H1 (cell line): Measurements from ENCODE around the gene YWHAG. TPM values are rescaled to one million over a fixed set of nuclear protein-coding genes. Genes with fewer than 3 reads are reported as not detected.

Source experiments
- YY1 ChIP-seq: IDR thresholded peaks from 2 replicates; pipeline ENCODE4 v1.6.1; 2011; ENCODE audit warnings: low read depth, mild to moderate bottlenecking, low read length
- polyA plus RNA-seq, 7 experiments: library from polyadenylated mRNA; depleted of rRNA in 3 of 7; stranded (reverse) in 5 of 7; unstranded in 2 of 7; fragments of >200 nt in 5 of 7; fragments of 200-250 nt in 2 of 7; gene quantifications; 1 replicate in 5 of 7; 2 replicates in 1 of 7; 4 replicates in 1 of 7; pipeline versions ENCODE4 v1.2.1 to v1.2.3, GENCODE V29; 2011 to 2013; ENCODE audit warnings: missing spikeins in 2 of 7, mixed read lengths in 2 of 7
- total RNA-seq: library from RNA; stranded (reverse); fragmentation: NEBNext Ultra II Directional; extraction: Animal tissue kit (Norgen Biotek cat#: 25700); gene quantifications from 2 replicates; pipeline ENCODE4 v1.2.1, GENCODE V29; 2021
- TF ChIP-seq, protein P1 (sequence below): fragments of 300-600 bp; sonication (generic); IDR thresholded peaks from 2 replicates; pipeline ENCODE4 v1.7.1; 2012; ENCODE audit warnings: low read length, moderate library complexity, mild to moderate bottlenecking, inconsistent platforms; ENCODE audit not compliant: insufficient replicate concordance
- TF ChIP-seq, protein P2 (sequence below), 3 experiments: IDR thresholded peaks; 1 replicate in 2 of 3; 2 replicates in 1 of 3; pipeline versions ENCODE4 v1.5.1 to v1.6.1; 2011; ENCODE audit warnings: low read length in 3 of 3, mild to moderate bottlenecking in 3 of 3, inconsistent platforms in 2 of 3, low read depth in 1 of 3, moderate library complexity in 1 of 3; ENCODE audit not compliant: insufficient read depth in 1 of 3; ENCODE audit errors: control extremely low read depth in 1 of 3

Gene YWHAG
- total and polyA plus RNA-seq, 2 of the 8 experiments (the other 6 are each of a cell fraction or from before 2014, with no cell fraction given) = 57.2 to 241 TPM

DNA sequence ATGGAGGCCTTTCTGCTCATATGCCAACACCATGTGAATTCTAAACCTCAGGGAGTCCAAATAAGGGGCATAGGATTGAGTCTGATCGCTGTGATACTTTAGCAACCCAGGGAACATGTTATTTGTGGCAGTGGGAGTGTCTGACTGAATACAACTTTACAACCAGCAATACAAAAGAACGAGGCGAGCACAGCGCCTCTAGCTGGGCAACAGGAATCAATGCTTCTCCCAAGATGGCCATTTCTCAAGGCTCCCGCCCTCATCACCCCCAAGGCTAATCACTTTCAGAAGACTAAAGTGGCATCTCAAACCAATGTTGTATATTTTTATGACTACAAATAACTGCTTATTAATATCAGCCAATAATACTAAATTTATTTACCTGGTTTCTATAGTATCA lies 28.1 kb downstream of the YWHAG start (continued):
- TF ChIP-seq, protein P1, sequence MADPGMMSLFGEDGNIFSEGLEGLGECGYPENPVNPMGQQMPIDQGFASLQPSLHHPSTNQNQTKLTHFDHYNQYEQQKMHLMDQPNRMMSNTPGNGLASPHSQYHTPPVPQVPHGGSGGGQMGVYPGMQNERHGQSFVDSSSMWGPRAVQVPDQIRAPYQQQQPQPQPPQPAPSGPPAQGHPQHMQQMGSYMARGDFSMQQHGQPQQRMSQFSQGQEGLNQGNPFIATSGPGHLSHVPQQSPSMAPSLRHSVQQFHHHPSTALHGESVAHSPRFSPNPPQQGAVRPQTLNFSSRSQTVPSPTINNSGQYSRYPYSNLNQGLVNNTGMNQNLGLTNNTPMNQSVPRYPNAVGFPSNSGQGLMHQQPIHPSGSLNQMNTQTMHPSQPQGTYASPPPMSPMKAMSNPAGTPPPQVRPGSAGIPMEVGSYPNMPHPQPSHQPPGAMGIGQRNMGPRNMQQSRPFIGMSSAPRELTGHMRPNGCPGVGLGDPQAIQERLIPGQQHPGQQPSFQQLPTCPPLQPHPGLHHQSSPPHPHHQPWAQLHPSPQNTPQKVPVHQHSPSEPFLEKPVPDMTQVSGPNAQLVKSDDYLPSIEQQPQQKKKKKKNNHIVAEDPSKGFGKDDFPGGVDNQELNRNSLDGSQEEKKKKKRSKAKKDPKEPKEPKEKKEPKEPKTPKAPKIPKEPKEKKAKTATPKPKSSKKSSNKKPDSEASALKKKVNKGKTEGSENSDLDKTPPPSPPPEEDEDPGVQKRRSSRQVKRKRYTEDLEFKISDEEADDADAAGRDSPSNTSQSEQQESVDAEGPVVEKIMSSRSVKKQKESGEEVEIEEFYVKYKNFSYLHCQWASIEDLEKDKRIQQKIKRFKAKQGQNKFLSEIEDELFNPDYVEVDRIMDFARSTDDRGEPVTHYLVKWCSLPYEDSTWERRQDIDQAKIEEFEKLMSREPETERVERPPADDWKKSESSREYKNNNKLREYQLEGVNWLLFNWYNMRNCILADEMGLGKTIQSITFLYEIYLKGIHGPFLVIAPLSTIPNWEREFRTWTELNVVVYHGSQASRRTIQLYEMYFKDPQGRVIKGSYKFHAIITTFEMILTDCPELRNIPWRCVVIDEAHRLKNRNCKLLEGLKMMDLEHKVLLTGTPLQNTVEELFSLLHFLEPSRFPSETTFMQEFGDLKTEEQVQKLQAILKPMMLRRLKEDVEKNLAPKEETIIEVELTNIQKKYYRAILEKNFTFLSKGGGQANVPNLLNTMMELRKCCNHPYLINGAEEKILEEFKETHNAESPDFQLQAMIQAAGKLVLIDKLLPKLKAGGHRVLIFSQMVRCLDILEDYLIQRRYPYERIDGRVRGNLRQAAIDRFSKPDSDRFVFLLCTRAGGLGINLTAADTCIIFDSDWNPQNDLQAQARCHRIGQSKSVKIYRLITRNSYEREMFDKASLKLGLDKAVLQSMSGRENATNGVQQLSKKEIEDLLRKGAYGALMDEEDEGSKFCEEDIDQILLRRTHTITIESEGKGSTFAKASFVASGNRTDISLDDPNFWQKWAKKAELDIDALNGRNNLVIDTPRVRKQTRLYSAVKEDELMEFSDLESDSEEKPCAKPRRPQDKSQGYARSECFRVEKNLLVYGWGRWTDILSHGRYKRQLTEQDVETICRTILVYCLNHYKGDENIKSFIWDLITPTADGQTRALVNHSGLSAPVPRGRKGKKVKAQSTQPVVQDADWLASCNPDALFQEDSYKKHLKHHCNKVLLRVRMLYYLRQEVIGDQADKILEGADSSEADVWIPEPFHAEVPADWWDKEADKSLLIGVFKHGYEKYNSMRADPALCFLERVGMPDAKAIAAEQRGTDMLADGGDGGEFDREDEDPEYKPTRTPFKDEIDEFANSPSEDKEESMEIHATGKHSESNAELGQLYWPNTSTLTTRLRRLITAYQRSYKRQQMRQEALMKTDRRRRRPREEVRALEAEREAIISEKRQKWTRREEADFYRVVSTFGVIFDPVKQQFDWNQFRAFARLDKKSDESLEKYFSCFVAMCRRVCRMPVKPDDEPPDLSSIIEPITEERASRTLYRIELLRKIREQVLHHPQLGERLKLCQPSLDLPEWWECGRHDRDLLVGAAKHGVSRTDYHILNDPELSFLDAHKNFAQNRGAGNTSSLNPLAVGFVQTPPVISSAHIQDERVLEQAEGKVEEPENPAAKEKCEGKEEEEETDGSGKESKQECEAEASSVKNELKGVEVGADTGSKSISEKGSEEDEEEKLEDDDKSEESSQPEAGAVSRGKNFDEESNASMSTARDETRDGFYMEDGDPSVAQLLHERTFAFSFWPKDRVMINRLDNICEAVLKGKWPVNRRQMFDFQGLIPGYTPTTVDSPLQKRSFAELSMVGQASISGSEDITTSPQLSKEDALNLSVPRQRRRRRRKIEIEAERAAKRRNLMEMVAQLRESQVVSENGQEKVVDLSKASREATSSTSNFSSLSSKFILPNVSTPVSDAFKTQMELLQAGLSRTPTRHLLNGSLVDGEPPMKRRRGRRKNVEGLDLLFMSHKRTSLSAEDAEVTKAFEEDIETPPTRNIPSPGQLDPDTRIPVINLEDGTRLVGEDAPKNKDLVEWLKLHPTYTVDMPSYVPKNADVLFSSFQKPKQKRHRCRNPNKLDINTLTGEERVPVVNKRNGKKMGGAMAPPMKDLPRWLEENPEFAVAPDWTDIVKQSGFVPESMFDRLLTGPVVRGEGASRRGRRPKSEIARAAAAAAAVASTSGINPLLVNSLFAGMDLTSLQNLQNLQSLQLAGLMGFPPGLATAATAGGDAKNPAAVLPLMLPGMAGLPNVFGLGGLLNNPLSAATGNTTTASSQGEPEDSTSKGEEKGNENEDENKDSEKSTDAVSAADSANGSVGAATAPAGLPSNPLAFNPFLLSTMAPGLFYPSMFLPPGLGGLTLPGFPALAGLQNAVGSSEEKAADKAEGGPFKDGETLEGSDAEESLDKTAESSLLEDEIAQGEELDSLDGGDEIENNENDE = no peak
- TF ChIP-seq, protein P2, sequence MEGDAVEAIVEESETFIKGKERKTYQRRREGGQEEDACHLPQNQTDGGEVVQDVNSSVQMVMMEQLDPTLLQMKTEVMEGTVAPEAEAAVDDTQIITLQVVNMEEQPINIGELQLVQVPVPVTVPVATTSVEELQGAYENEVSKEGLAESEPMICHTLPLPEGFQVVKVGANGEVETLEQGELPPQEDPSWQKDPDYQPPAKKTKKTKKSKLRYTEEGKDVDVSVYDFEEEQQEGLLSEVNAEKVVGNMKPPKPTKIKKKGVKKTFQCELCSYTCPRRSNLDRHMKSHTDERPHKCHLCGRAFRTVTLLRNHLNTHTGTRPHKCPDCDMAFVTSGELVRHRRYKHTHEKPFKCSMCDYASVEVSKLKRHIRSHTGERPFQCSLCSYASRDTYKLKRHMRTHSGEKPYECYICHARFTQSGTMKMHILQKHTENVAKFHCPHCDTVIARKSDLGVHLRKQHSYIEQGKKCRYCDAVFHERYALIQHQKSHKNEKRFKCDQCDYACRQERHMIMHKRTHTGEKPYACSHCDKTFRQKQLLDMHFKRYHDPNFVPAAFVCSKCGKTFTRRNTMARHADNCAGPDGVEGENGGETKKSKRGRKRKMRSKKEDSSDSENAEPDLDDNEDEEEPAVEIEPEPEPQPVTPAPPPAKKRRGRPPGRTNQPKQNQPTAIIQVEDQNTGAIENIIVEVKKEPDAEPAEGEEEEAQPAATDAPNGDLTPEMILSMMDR (IDR thresholded peaks at IDR 0.05; ENCODE audit: control extremely low read depth in 1 of 3, insufficient read depth in 1 of 3, low read depth in 1 of 3, low read length in 3 of 3) = peak; percentile 31 to 63 (median 49); a peak in 3 of 4 replicates
- peak; percentile 51; the same call in 1 of the 2 replicates for TF ChIP-seq YY1
